HEK293 (cell line): Measurements from ENCODE around the gene POLG2.

Source experiments
- CTCF ChIP-seq: fragments of 450-650 bp; formaldehyde crosslinking; IDR thresholded peaks from 2 replicates; pipeline ENCODE4 v1.5.1; 2016; ENCODE audit warnings: missing biosample characterization, missing genetic modification characterization
- ZNF416 ChIP-seq: fragments of 450-650 bp; formaldehyde crosslinking; IDR thresholded peaks from 2 replicates; pipeline ENCODE4 v1.5.1; 2016; ENCODE audit warnings: missing biosample characterization, missing genetic modification characterization

- TF ChIP-seq CTCF (no peak), ZNF416 (no peak)
Observed at GRCh38 chr17:64529221-64529620, 32.4 kb upstream of the POLG2 start.
